Measurements from ENCODE around the gene SLCO2A1. TPM values are rescaled to one million over a fixed set of nuclear protein-coding genes. Genes with fewer than 3 reads are reported as not detected.

The SLCO2A1 gene
- total and polyA plus RNA-seq, 2 of the 4 experiments (the other 2 are of a cell fraction) = under 0.01 to 1.5 TPM

DNA sequence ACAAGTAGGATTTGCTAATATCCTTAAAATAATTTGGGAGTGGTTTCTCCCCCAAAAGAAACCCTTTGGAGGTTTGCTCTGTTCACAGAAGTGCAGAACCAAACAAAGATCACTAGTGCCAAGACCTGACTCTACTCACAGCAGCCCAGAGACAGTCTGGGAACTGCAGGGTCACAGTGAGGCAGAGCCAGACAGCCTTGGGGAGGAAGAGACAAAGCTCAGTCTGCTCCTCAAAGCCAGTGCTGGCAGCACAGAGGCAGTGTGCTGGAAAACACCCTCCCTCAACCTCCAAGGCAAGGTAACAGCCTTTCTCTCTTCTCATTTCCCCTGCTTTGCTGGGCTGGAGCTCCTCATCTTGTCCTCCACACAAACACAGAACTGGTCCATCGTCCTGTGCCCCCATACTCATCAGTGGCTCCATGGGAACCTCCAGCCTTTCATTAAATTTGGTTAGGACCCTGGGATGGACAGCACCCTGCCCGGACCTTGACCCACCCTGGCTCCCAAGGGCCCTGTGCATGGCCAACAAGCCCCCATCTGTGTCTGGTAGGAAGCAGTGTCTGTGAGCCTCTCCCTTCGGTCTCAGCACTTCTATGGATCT is 146.6 kb downstream of the SLCO2A1 start:
- no peak for TF ChIP-seq RFX5 (IDR thresholded peaks at IDR 0.05; ENCODE audit: low read depth, low read length)
- no peak for TF ChIP-seq ELK1 (IDR thresholded peaks at IDR 0.05; ENCODE audit: borderline replicate concordance, low read depth, low read length)
- TF ChIP-seq MAFK (IDR thresholded peaks at IDR 0.05; ENCODE audit: low read depth, low read length) = no peak
- no peak for TF ChIP-seq CTCF (conservative IDR thresholded peaks at IDR 0.05; ENCODE audit: low read depth, low read length)
- no peak for TF ChIP-seq CEBPB (IDR thresholded peaks at IDR 0.05; ENCODE audit: low read depth, low read length)
- no peak for TF ChIP-seq CHD1 (IDR thresholded peaks at IDR 0.05; ENCODE audit: low read depth, low read length)
- no peak for TF ChIP-seq POLR2A (IDR thresholded peaks at IDR 0.05; ENCODE audit: low read depth, low read length)
- TF ChIP-seq MXI1 (IDR thresholded peaks at IDR 0.05; ENCODE audit: borderline replicate concordance, low read depth, low read length) = no peak
- TF ChIP-seq NFE2L2 (IDR thresholded peaks at IDR 0.05; ENCODE audit: low read depth, low read length) = no peak
- TF ChIP-seq RCOR1 (IDR thresholded peaks at IDR 0.05; ENCODE audit: insufficient replicate concordance, low read length) = no peak
- no peak for TF ChIP-seq MAZ (IDR thresholded peaks at IDR 0.05; ENCODE audit: borderline replicate concordance, low read depth, low read length)
- no peak for TF ChIP-seq RAD21 (IDR thresholded peaks at IDR 0.05; ENCODE audit: low read length)
- TF ChIP-seq FOS (IDR thresholded peaks at IDR 0.05; ENCODE audit: low read depth, low read length) = no peak
- no peak for TF ChIP-seq USF2 (IDR thresholded peaks at IDR 0.05; ENCODE audit: low read depth, low read length)
- no peak for TF ChIP-seq BHLHE40 (IDR thresholded peaks at IDR 0.05; ENCODE audit: low read depth, low read length)
- TF ChIP-seq SMC3 (IDR thresholded peaks at IDR 0.05; ENCODE audit: low read depth, low read length) = no peak
- Histone ChIP-seq H2AK9ac (replicated peaks; ENCODE audit: low read depth, low read length, poor library complexity) (no peak overlapping the region), H3K9me1 (ENCODE audit: insufficient read depth, low read length) (no peaks in the 10 kb centered on the region), H3K18ac (ENCODE audit: low read depth, low read length) (no peak overlapping the region), H4K5ac (ENCODE audit: low read depth, low read length) (no peak overlapping the region), H3K9ac (ENCODE audit: low read depth, low read length) (no peak overlapping the region), H3K4me1 (ENCODE audit: control insufficient read depth, insufficient read depth, low read length) (no peaks in the 10 kb centered on the region), H3K56ac (ENCODE audit: extremely low read depth, insufficient read depth, low read length) (no peak overlapping the region), H3K4me2 (ENCODE audit: low read depth, low read length) (no peak overlapping the region), H2BK5ac (ENCODE audit: low read depth, low read length, poor library complexity, severe bottlenecking) (no peak overlapping the region), H3K27ac (ENCODE audit: insufficient read depth, low read length) (no peak overlapping the region), H3K36me3 (ENCODE audit: control insufficient read depth, insufficient read depth, low read length) (no peaks in the 10 kb centered on the region), H2BK20ac (ENCODE audit: low read depth, low read length) (no peak overlapping the region), H2AK5ac (ENCODE audit: low read depth, low read length) (no peak overlapping the region), H2BK15ac (ENCODE audit: low read depth, low read length) (no peak overlapping the region), H3K27me3 (ENCODE audit: control insufficient read depth, insufficient read depth, low read length) (peaks cover 53% of the 10 kb centered on the region), H4K8ac (ENCODE audit: low read depth in 2 of 2, low read length in 2 of 2) (no peak overlapping the region), H4K91ac (ENCODE audit: insufficient read depth, low read depth, low read length) (no peak overlapping the region), H3K79me1 (ENCODE audit: low read depth in 1 of 2, low read length in 2 of 2) (no peaks in the 10 kb centered on the region), H4K20me1 (ENCODE audit: insufficient read depth, low read length) (no peaks in the 10 kb centered on the region), H2AFZ (replicated peaks; ENCODE audit: low read length, poor library complexity) (no peak overlapping the region), H3K4me3 (ENCODE audit: insufficient read depth, low read depth, low read length) (no peak overlapping the region), H3K4ac (ENCODE audit: low read depth, low read length) (no peak overlapping the region), H2BK120ac (ENCODE audit: low read depth, low read length) (no peak overlapping the region), H3K9me3 (ENCODE audit: control insufficient read depth, insufficient read depth, low read length) (no peaks in the 10 kb centered on the region), H3K14ac (replicated peaks; ENCODE audit: low read depth, low read length) (no peak overlapping the region), H3K23ac (ENCODE audit: low read depth, low read length) (no peak overlapping the region)
- intact Hi-C loops (cut with micrococcal nuclease) (no loop called here), in situ Hi-C loops (cut with MboI; ENCODE audit: low sequenced_read_pairs) (no loop called here), dilution Hi-C loops (cut with HindIII; ENCODE audit: low sequenced_read_pairs, unreplicated experiment) (no loop called here)
- POLR2A ChIA-PET (ENCODE audit: unreplicated experiment) = no interaction called here
- ATAC-seq (ENCODE audit: low read depth) (no peak), DNase-seq (no peak)
- CTCF ChIA-PET = no interaction called here
- no CpG with 5 or more reads among the region's 3 CpGs for WGBS, 2 experiments (ENCODE audit: extremely low coverage in 2 of 2, insufficient read length in 1 of 2)
- no TSS peak for BruUV-seq (replicated peaks)
